ENCODE data around the gene PLCG2. TPM values are rescaled to one million over a fixed set of nuclear protein-coding genes. Genes with fewer than 3 reads are reported as not detected.
A peak's percentile ranks its signal among the peaks of the same experiment; 100 is the strongest.

PLCG2 gene
- total RNA-seq, 2 donors from 2014 or later = 16.7 to 20.0 TPM

- DNase-seq (no peak), ATAC-seq (no peak)
- intact Hi-C loops (cut with DNase I, micrococcal nuclease) = no loop called here
These were observed 28.8 kb downstream of the PLCG2 start for GRCh38 chr16:81807767-81808358.

GRCh38 chr16:81808933-81809480, 29.9 kb downstream of the PLCG2 start:
- intact Hi-C loops (cut with DNase I, micrococcal nuclease) = no loop called here
- ATAC-seq = peak; percentile 90
- DNase-seq = peak in 1 of 2 donors; percentile 48

GRCh38 chr16:81809567-81809966, 30.5 kb downstream of the PLCG2 start:
- intact Hi-C loops (cut with DNase I, micrococcal nuclease) = no loop called here
- ATAC-seq (peak; percentile 19), DNase-seq (no peak)

GRCh38 chr16:81810361-81810760, 31.3 kb downstream of the PLCG2 start:
- DNase-seq (no peak), ATAC-seq (no peak)
- intact Hi-C loops (cut with DNase I, micrococcal nuclease) = no loop called here

DNA sequence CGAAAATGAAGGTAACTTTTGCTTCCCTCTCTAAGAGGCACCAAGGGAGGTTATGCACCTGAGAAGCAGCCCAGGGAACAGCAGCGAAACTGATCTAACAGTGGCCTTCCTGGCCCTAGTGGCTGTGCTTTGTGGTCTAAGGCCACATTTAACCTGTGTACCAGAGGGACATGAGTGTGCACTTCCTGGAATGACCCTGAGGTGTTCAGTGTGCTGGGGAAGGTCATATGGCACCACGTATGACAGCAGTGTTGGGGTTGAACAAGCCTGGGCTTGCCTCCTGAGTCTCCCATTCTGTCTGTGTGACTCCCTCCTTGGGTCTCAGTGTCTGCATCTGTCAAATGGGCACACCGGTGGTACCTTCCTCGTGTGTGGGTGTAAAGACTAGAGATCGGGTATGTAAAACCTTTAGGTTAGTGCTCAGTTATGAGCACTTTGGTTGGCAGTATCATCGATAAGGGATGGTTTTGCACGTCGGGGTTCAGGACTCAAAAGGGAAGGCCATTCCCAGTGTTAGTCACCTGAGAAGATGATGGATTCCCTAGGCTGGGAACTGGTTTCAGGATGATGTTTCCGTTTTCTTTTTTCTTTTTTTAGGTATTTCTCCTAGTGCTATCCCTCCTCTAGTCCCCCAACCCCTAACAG, 31.9 kb downstream of the PLCG2 start:
- peak; percentile 27 for ATAC-seq
- peak in 1 of 2 donors; percentile 31 for DNase-seq
- intact Hi-C loops (cut with DNase I, micrococcal nuclease) = no loop called here

GRCh38 chr16:81813648-81814047, 34.6 kb downstream of the PLCG2 start:
- intact Hi-C loops (cut with DNase I, micrococcal nuclease) = no loop called here
- ATAC-seq = no peak

DNA sequence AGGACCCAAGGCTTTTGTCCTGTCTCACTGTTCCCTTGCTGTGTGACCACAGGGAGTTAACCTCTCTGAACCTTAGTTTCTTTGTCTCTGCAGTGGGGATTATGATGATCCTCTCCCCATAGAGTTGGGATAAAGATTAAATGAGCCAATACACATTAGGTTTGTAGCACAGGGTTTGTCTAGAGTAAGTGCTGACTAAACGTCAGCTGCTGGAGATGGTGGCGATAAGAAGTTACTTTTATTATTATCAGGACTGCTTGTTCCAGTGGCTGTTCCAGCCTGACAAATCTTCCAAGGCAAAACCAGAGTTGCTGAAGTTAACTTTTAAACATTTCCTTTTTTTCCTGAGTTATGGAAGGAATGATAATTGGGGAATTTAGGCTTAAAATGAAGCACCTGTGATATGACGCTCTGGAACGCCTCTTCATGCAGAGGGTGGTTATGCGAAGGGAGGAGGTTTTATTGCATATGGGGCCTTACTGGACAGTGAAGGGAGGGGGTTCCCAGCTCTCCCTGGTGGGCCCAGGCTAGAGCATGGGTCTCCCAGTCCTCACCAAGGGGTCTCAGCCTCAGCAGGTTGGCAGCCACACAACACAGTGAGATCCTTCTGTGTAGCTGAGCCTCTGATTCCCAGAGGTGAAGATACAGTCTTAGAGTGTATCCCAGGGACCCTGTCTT, 35.8 kb downstream of the PLCG2 start:
- DNase-seq = no peak
- no peak for ATAC-seq
- intact Hi-C loops (cut with DNase I, micrococcal nuclease) = no loop called here

More at GRCh38 chr16:81813648-81814047, 34.6 kb downstream of the PLCG2 start:
- no peak for DNase-seq

DNA sequence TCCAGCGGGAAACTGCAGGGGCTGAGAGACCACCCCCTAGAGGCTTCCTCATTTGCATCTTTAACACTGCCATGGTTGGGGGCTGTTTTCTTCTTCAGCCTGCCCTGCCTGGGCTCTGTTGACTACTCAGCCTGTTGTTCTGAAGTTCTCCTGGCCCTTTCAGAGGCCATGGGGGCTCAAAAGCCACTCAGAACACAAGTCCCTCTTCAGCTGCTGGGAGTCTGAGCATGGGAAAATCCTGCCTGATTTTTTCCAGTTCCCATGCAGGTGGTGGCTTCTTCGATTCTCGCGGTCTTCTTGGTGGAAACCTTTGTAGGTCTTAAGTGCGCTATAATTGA, 36.3 kb downstream of the PLCG2 start:
- intact Hi-C loops (cut with DNase I, micrococcal nuclease) = no loop called here
- DNase-seq (no peak), ATAC-seq (no peak)

- ATAC-seq (no peak), DNase-seq (no peak)
- intact Hi-C loops (cut with DNase I, micrococcal nuclease) = no loop called here
These were observed 37.3 kb downstream of the PLCG2 start for GRCh38 chr16:81816351-81816750.

DNA sequence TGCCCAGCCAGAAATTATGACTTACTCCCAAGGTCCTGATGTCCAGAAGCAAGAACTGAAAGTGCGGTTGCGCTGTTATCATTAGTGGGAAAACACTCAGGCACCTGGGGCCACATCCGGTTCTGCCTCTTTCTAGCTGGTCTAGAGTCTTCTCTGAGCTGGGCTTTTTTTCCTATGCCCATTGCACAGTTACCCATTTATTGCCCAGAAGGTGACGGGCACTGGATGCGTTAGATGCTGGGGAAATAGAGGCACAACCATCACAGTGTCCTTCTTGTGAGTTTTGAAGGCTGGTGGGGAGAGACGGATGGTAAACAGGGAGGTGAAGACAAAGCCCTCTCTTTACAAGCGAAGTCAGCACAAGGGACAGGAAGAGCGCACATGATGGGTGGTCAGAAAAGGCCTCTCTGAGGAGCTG, 37.7 kb downstream of the PLCG2 start:
- ATAC-seq (no peak), DNase-seq (no peak)
- intact Hi-C loops (cut with DNase I, micrococcal nuclease) = no loop called here

GRCh38 chr16:81817296-81817695, 38.2 kb downstream of the PLCG2 start:
- intact Hi-C loops (cut with DNase I, micrococcal nuclease) = no loop called here
- DNase-seq = no peak
- ATAC-seq = no peak

GRCh38 chr16:81817789-81818567, 38.9 kb downstream of the PLCG2 start:
- intact Hi-C loops (cut with DNase I, micrococcal nuclease) = no loop called here
- DNase-seq (no peak), ATAC-seq (no peak)

- intact Hi-C loops (cut with DNase I, micrococcal nuclease) = no loop called here
- DNase-seq (no peak), ATAC-seq (no peak)
These were observed 39.4 kb downstream of the PLCG2 start for GRCh38 chr16:81818568-81818896.

DNA sequence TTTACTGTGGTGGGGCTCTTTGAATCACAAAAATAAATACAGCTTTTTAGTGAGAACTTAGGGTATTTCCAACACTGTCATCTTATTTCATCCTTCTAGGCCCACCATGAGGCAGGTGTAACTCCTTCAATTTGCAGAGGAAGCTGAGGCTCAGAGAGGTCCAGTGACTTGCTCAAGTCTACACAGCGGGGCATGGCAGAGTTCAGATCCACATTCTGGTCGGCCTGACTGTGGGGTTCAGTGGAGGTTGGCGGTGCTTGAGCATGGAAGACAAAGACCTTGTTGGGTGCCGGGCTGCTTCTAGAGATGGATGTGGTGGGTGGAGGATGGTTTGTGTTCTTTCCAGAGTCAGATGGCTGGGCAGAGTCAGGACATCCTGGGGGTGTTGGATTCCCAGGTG, 39.8 kb downstream of the PLCG2 start:
- no peak for DNase-seq
- no peak for ATAC-seq
- intact Hi-C loops (cut with DNase I, micrococcal nuclease) = no loop called here

DNA sequence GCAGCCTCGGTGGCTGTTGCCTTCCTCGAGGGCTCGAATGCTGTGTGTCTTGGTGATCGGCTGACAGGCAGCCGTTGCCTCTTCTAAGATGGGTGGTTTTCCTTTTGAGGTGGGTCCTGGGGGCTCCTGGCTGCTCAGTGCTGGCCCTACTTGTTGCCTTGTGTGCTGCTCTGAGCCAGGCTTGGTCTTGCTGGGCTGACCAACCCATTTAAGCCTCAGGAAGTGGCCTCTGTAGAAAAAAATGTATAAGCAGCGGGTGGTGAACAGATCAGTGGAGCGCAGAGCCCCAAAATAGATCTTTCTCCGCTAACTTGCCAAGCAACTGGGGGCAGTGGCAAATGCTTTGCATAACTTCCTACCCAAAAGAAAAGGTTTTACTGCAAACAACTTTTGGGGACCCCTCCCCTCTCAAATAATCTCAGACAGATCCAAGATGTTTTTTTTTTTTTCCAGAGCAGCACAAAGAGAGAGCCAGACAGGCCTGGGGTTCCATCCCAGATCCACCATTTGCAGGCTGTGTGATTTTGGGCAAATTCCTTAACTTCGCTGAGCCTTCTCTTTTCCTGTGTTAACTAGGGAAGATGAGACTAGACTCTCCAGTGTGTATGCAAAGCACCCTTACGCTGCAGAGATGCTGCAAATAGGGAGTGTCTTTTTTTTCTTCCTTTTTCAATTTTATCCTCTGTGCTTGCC, 42.5 kb downstream of the PLCG2 start:
- intact Hi-C loops (cut with DNase I, micrococcal nuclease) = no loop called here
- DNase-seq (no peak), ATAC-seq (no peak)

GRCh38 chr16:81823111-81823510, 44.0 kb downstream of the PLCG2 start:
- intact Hi-C loops (cut with DNase I, micrococcal nuclease) = no loop called here
- ATAC-seq (peak; percentile 45), DNase-seq (peak; percentile 51 to 59)

- ATAC-seq (no peak), DNase-seq (no peak)
- intact Hi-C loops (cut with DNase I, micrococcal nuclease) = no loop called here
These were observed 44.6 kb downstream of the PLCG2 start for GRCh38 chr16:81823734-81824133.

- DNase-seq = no peak
- no peak for ATAC-seq
- intact Hi-C loops (cut with DNase I, micrococcal nuclease) = no loop called here
These were observed 47.4 kb downstream of the PLCG2 start for GRCh38 chr16:81826523-81826922.

All from left colon (tissue), 2 donors.